Chondrocyte (in vitro differentiated cells): Measurements from ENCODE around the gene STAT3. TPM values are rescaled to one million over a fixed set of nuclear protein-coding genes. Genes with fewer than 3 reads are reported as not detected.

Source experiments
- DNase-seq: peaks from one replicate; pipeline ENCODE4 v3.0.0; 2021; ENCODE audit warnings: mixed read lengths, low spot score
- H3K27ac Mint-ChIP-seq: one replicate; pipeline ENCODE4 v1.8.0; 2021; ENCODE audit warnings: mild to moderate bottlenecking, moderate library complexity, mixed read lengths; ENCODE audit not compliant: unreplicated experiment
- H3K27me3 Mint-ChIP-seq: 2 replicates; pipeline ENCODE4 v1.8.0; 2021; ENCODE audit warnings: low read depth, mixed read lengths
- H3K36me3 Mint-ChIP-seq: 2 replicates; pipeline ENCODE4 v1.8.0; 2021; ENCODE audit warnings: low read depth, mixed read lengths
- H3K4me1 Mint-ChIP-seq: 2 replicates; pipeline ENCODE4 v1.8.0; 2021; ENCODE audit warnings: low read depth, mild to moderate bottlenecking, mixed read lengths
- H3K4me3 Mint-ChIP-seq: one replicate; pipeline ENCODE4 v1.8.0; 2021; ENCODE audit warnings: mild to moderate bottlenecking, moderate library complexity, mixed read lengths; ENCODE audit not compliant: unreplicated experiment
- H3K9me3 Mint-ChIP-seq: 2 replicates; pipeline ENCODE4 v1.8.0; 2021; ENCODE audit warnings: low read depth, mixed read lengths
- CTCF ChIP-seq: fragments of 200-600 bp; sonication (generic); IDR thresholded peaks from 2 replicates; pipeline ENCODE4 v1.5.0; 2021; ENCODE audit warnings: antibody characterized with exemption, mild to moderate bottlenecking, moderate library complexity
- total RNA-seq: library from RNA; stranded (reverse); gene quantifications from 3 replicates; pipeline ENCODE4 v1.2.1, GENCODE V29; 2021

Gene STAT3
- total RNA-seq, 1 donor from 2014 or later: 164 TPM

DNA sequence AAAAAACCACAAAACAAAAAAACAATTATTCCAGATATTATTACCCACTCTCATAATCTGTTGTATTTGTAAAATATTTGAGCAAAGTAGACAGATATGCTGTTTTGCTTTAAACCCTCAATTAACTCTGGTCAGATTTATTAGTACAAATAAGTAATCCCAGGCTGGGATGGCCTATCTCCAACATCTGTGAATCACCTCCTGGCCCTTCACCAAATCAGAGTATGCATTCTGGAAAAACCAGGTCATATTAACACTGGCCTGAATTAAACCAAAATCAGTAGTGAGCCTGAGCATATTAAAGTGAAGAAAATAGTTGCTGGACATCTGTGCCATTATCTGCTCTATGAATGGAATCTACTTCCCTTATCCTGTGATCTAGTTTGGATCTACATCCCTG lies 41.0 kb downstream of the STAT3 start:
- DNase-seq: no peak
- no peak for TF ChIP-seq CTCF
- no peak overlapping the region for H3K4me3 Mint-ChIP-seq
- peaks cover 24% of the 10 kb centered on the region for H3K36me3 Mint-ChIP-seq
- H3K27ac Mint-ChIP-seq: peak overlapping the region; percentile 83
- peaks cover 41% of the 10 kb centered on the region for H3K4me1 Mint-ChIP-seq
- no peaks in the 10 kb centered on the region for H3K9me3 Mint-ChIP-seq
- no peaks in the 10 kb centered on the region for H3K27me3 Mint-ChIP-seq

GRCh38 chr17:42346481-42346880 lies 41.8 kb downstream of the STAT3 start:
- Mint-ChIP-seq H3K4me1 (peaks cover 41% of the 10 kb centered on the region), H3K36me3 (peaks cover 24% of the 10 kb centered on the region), H3K9me3 (no peaks in the 10 kb centered on the region), H3K27me3 (no peaks in the 10 kb centered on the region), H3K27ac (peak overlapping the region; percentile 83), H3K4me3 (no peak overlapping the region)
- no peak for TF ChIP-seq CTCF
- DNase-seq: no peak

- TF ChIP-seq CTCF: no peak
- no peaks in the 10 kb centered on the region for H3K9me3 Mint-ChIP-seq
- no peak overlapping the region for H3K4me3 Mint-ChIP-seq
- H3K4me1 Mint-ChIP-seq: peaks cover 41% of the 10 kb centered on the region
- peaks cover 27% of the 10 kb centered on the region for H3K36me3 Mint-ChIP-seq
- no peak for DNase-seq
- H3K27me3 Mint-ChIP-seq: no peaks in the 10 kb centered on the region
- peak overlapping the region; percentile 45 for H3K27ac Mint-ChIP-seq
Observed at GRCh38 chr17:42345396-42346073, 42.7 kb downstream of the STAT3 start.

GRCh38 chr17:42342242-42343008 lies 45.8 kb downstream of the STAT3 start:
- no peaks in the 10 kb centered on the region for H3K27me3 Mint-ChIP-seq
- peaks cover 25% of the 10 kb centered on the region for H3K4me1 Mint-ChIP-seq
- H3K9me3 Mint-ChIP-seq: no peaks in the 10 kb centered on the region
- peaks cover 31% of the 10 kb centered on the region for H3K36me3 Mint-ChIP-seq
- no peak overlapping the region for H3K27ac Mint-ChIP-seq
- DNase-seq: no peak
- TF ChIP-seq CTCF: no peak
- H3K4me3 Mint-ChIP-seq: no peak overlapping the region

- H3K27me3 Mint-ChIP-seq: no peaks in the 10 kb centered on the region
- DNase-seq: no peak
- H3K9me3 Mint-ChIP-seq: no peaks in the 10 kb centered on the region
- no peak for TF ChIP-seq CTCF
- peaks cover 23% of the 10 kb centered on the region for H3K4me1 Mint-ChIP-seq
- H3K27ac Mint-ChIP-seq: no peak overlapping the region
- no peak overlapping the region for H3K4me3 Mint-ChIP-seq
- peaks cover 34% of the 10 kb centered on the region for H3K36me3 Mint-ChIP-seq
Observed at GRCh38 chr17:42341568-42341967, 46.7 kb downstream of the STAT3 start.
